IPS-11a (cell line): Measurements from ENCODE around the gene TAGLN.
"Not testable (repeated sequence)": the region's sequence is repeated elsewhere in the genome, so short reads cannot be mapped to it uniquely, and the experiment has no call there.

Source experiments
- H3K4me3 ChIP-seq: one replicate; pipeline ENCODE4 v1.5.1; 2013; ENCODE audit warnings: low read depth, low read length, control low read depth

The TAGLN gene

GRCh38 chr11:117195258-117195657 lies 3.9 kb upstream of the TAGLN start:
- no peak overlapping the region for H3K4me3 ChIP-seq

GRCh38 chr11:117195761-117196160 lies 3.4 kb upstream of the TAGLN start:
- no peak overlapping the region for H3K4me3 ChIP-seq

GRCh38 chr11:117197006-117197405 lies 2.2 kb upstream of the TAGLN start:
- no peak overlapping the region for H3K4me3 ChIP-seq

- H3K4me3 ChIP-seq = no peak overlapping the region
Observed at GRCh38 chr11:117197516-117198456, 1.4 kb upstream of the TAGLN start.

- no peak overlapping the region for H3K4me3 ChIP-seq
Observed at GRCh38 chr11:117198613-117199012, 557 bp upstream of the TAGLN start.

- peak overlapping the region; percentile 60 for H3K4me3 ChIP-seq
Observed at GRCh38 chr11:117199916-117200812, 994 bp downstream of the TAGLN start.

- H3K4me3 ChIP-seq = peak overlapping the region; percentile 60
Observed at GRCh38 chr11:117200813-117201657, 1.9 kb downstream of the TAGLN start.

- H3K4me3 ChIP-seq = peak overlapping the region; percentile 4
Observed at GRCh38 chr11:117201658-117202305, 2.6 kb downstream of the TAGLN start.

- no peak overlapping the region for H3K4me3 ChIP-seq
Observed at GRCh38 chr11:117202386-117203068, 3.4 kb downstream of the TAGLN start.

- no peak overlapping the region for H3K4me3 ChIP-seq
Observed at GRCh38 chr11:117203069-117203407, 3.9 kb downstream of the TAGLN start.

- no peak overlapping the region for H3K4me3 ChIP-seq
Observed at GRCh38 chr11:117204283-117205080, 5.3 kb downstream of the TAGLN start.

GRCh38 chr11:117205211-117205818 lies 6.1 kb downstream of the TAGLN start:
- H3K4me3 ChIP-seq = no peak overlapping the region

GRCh38 chr11:117206111-117206510 lies 6.9 kb downstream of the TAGLN start:
- H3K4me3 ChIP-seq = not testable (repeated sequence)

GRCh38 chr11:117206859-117207258 lies 7.7 kb downstream of the TAGLN start:
- not testable (repeated sequence) for H3K4me3 ChIP-seq

- not testable (repeated sequence) for H3K4me3 ChIP-seq
Observed at GRCh38 chr11:117207481-117207880, 8.3 kb downstream of the TAGLN start.

GRCh38 chr11:117208710-117209109 lies 9.5 kb downstream of the TAGLN start:
- H3K4me3 ChIP-seq = not testable (repeated sequence)

- H3K4me3 ChIP-seq = not testable (repeated sequence)
Observed at GRCh38 chr11:117209351-117210125, 10.4 kb downstream of the TAGLN start.

- H3K4me3 ChIP-seq = no peak overlapping the region
Observed at GRCh38 chr11:117210620-117211019, 11.4 kb downstream of the TAGLN start.
